Inflammatory macrophage (primary cell): ENCODE measurements around the gene KIF22.
A peak's percentile ranks its signal among the peaks of the same experiment; 100 is the strongest.
"Not testable (repeated sequence)": the region's sequence is repeated elsewhere in the genome, so short reads cannot be mapped to it uniquely, and the experiment has no call there.

ENCODE experiments used
- DNase-seq, 2 donors: peaks; one replicate each; pipeline ENCODE4 v3.0.0-alpha.2; 2020 to 2022

The KIF22 gene

DNA sequence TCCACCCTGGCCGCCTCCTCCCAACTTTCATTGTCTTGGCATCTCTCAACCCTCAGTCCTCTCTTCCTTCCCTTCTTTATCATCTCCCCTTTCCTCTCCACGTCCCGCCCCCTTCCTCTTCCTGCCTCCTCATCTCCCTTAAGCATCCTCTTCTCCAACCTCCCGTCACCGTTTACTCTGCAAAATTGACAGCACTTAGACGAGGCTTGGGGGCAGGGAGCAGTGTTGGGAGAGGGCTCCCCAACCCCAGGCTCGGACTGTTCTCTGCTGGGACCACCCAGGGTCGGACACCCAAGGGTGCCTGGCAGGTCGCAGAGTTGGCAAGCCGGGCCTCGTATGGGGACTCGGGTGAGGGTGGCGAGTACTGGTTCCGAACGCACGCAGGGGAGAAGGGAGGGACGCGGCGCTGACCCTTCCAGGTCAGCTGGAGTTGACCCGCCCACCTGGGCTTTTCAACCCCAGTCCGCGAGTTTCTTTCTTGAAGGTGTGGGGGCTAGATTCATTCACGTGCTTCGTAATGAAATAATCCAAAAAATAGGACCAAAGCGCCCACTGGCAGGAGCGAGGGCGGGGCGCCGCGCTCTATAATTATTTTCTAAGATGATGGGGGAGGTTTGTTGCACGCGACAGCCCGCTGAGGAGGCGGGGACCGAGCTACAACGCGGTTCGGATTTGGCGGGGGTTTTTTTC is 24.6 kb downstream of the KIF22 start:
- no peak for DNase-seq

DNA sequence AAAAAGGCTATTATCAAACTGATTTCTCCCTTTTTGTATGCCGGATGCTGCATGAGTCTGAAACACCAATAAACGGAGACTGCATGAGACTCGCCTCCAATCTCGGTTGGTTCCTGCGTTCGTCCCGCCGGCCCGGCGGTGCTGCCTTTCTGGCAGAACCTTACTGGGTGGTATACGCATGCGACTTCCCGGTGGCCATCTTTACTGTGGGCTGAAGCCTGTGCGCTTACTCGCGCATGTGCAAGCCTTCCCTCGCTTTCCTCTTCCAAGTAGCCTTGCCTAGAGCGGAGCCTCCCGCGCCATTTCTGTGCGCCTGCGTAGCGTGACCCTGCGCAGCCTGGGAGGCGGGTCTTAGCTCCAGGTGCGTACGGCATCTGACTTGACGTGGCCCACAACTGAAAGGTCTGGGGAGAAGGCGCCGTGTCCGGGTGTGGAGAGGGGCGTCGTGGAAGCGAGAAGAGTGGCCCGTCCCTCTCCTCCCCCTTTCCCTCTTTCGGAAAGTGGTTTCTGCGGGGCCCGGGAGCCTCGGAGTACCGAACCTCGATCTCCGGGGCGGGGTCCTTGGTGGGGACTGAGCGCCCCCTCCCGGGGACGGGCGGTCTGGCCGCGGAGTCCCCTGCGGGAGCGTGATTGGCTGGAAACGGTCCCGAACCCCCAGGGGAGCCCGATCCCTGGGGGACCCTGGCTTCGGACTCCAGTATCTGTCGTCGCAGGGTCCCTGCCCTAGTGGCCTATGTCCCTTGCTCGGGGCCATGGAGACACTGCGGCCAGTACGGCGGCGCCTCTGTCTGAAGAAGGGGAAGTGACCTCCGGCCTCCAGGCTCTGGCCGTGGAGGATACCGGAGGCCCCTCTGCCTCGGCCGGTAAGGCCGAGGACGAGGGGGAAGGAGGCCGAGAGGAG is 25.5 kb downstream of the KIF22 start, which contains the start of gene PAGR1:
TSS of gene PAGR1 (plus strand) at position 360 of the 901 bp plus-strand sequence. CDS start at position 734, 374 bp downstream.
- peak; percentile 100 for DNase-seq

DNA sequence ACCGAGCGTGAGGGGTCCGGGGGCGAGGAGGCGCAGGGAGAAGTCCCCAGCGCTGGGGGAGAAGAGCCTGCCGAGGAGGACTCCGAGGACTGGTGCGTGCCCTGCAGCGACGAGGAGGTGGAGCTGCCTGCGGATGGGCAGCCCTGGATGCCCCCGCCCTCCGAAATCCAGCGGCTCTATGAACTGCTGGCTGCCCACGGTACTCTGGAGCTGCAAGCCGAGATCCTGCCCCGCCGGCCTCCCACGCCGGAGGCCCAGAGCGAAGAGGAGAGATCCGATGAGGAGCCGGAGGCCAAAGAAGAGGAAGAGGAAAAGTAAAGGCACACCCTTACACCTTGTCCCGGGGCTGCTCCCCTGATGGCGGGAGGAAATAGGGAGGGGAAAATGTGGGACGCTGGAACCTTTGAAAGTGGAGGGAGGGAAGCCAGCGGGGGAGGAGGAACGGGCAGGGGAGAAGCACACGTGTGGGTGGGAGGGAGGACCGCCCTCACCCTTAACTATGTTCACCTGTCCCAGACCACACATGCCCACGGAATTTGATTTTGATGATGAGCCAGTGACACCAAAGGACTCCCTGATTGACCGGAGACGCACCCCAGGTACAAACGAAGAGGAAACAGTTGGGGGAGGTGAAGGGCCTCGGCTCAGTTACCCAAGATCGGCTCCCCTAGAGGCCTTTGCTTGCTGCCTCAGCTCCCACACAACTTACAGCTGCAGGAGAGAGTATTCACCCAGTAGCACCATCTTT is 26.3 kb downstream of the KIF22 start:
- DNase-seq = peak; percentile 80 to 92

DNA sequence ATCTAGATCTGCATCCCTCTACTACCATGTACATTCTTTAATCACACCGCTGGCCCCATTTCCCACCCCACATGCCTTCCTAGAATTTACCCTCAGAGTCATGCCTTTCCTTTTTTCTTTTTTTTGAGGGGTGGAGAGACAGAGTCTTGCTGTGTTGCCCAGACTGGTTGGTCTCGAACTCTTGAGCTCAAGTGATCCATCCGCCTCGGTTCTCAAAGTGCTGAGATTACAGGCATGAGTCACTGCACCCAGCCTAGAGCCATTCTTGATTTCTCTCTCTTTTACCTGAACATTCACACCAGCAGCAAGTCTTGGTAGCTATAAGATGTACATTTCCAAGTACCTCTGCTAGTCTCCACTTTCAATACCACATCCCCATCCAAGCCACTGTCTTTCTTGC is 27.5 kb downstream of the KIF22 start:
- no peak for DNase-seq

DNA sequence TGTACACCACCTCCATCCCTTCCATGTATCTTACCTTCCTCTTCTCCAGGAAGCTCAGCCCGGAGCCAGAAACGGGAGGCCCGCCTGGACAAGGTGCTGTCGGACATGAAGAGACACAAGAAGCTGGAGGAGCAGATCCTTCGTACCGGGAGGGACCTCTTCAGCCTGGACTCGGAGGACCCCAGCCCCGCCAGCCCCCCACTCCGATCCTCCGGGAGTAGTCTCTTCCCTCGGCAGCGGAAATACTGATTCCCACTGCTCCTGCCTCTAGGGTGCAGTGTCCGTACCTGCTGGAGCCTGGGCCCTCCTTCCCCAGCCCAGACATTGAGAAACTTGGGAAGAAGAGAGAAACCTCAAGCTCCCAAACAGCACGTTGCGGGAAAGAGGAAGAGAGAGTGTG is 29.0 kb downstream of the KIF22 start:
- DNase-seq = no peak

DNA sequence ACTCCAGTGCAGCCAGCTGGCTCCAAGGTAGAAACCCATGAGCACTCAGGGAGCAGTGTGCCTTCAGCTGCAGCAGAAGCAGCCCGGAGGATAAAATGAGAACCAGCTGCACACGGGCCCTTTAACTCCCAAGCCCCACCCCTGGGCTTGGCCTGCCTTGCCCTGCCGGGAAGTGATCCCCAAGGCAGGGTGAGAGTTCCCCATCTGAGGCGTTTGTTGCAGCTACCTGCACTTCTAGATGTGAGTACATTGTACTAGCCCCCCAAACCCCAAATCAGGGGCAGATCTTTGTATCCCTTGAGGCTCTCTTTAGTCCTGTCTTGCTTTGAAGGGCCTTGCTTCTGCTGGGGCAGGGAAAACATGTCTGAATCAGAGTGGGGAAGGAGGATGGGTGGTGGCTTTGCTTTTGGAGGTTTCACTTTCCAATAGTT is 29.7 kb downstream of the KIF22 start, which contains the start of gene MVP:
TSS of gene MVP (plus strand) at position 192 of the 431 bp plus-strand sequence. CDS start 10,088 bp downstream, outside the sequence.
- peak; percentile 66 to 81 for DNase-seq

DNA sequence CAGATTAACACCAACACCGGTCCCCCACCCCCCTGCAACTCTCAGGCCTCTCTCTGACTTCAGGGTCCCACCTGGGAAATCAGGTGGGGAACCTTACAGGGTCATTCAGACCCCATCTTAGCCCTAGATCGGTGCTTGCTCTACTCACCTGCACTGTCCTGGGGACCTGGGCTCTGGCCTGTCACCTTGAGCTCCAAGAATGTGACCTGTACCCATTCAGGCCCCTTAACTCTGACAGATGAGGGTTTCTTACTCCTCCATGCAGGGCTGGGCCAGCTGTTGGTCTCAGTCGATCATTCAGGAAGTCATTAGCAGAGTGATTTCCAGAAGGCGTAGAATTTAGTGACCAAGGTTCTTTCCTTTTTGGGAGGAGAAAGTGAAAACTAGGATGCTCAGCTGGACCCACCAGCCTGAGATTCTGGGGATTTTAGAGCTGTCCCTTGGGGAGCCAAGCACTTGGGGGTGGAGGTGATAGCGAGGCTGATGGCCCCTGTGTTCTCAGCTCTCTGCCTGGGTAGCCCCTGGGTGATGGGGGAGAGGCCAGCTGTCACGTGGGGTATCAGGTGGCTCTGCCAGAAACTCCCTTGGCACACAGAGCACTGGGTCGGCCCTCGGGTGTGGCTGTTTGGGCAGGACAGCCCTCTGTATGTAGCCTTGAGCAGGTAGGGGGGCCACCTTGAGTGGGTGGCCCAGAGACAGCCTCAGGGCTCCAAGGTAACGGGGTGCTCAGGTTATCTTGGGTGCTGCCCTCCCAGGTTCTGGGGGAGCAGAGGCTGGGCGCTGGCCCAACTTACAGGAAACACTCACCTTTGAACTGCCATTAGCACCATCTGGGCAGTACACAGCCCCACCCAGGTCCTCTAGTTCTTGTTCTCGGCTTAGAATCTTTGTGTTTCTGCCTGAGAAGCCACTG is 30.4 kb downstream of the KIF22 start:
- DNase-seq = peak in 1 of 2 donors; percentile 37

DNA sequence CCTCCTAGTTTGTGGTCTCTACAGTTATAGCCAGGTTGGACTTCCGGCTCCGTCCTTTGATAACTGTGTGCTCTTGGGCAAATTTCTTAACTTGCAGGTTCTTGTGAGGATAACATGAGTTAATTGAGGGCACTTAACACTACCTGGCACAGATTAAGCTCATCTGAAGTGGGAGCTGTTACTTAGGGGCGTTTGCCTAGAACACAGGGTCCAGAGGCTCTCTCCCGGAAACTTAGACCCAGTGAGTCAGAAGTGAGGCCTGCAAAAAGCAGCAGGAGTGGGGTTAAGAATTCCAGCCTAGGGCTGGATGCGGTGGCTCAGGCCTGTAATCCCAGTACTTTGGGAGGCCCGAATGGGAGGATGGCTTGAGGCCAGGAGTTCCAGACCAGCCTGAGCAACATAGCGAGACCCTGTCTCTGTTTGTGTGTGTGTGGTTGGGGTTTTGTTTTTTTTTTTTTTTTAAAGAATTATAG is 31.1 kb downstream of the KIF22 start:
- DNase-seq = no peak

DNA sequence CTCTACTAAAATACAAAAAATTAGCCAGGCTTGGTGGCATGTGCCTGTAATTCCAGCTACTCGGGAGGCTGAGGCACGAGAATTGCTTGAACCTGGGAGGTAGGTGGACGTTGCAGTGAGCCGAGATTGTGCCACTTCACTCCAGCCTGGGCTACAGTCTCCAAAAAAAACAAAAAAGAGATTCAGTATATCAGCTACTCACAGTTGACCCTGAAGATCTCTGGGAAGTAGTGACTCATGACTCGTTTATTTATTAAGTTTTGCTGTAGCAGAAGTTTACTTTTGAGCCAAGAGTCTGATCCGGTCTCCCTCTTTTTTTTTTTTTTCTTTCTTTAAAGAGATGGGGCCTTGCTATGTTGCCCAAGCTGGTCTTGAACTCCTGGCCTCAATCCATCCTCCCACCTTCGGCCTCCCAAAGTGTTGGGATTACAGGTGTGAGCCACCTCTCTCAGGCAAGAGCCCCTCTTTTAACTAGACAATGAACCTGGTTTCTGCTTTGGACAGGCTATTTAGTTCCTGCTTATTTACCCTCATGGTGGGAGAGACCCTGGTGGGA is 34.1 kb downstream of the KIF22 start:
- DNase-seq = no peak

DNA sequence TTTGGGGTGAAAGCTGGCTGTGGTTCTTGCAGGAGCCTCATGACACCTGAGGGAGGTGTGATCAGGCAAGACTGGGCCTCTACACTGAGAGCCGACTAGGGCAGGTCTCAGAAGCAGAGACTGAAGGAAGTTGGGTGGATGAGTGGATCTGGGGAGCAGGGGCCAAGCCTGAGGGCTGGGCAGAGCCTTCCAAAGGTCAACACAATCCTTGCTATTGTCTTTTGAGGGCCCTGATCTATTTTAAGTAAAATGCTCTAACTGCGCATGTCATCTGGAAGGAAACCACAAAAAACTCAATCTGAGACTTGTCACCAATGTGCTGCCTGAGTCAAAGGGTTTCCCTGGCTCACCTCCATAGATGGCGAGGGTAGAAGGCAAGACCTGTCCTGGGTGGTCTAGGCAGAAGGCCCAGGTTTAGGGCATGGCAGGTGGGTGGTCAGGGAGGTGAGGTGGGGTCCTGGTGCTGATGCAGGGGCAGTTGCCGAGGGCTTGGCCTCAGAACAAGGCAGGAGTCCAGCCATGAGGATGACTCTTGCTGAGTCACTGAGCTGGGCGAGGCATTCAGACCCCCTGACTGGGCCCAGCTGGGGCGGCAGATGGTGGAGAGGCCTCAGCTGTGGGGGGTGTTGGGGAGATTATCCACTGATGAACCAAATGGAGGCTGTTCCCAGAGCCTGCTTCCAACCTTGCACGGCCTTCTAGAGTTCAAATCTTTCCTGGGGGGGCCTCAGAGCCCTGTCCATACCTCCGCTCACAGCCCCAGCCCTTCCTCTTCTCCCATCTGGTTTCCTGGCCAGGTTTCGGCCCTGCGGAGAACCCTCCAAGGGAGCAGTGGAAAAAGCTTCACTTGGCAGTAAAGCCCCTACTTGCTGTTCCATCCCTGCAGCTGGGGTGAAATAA is 34.8 kb downstream of the KIF22 start:
- DNase-seq = no peak

DNA sequence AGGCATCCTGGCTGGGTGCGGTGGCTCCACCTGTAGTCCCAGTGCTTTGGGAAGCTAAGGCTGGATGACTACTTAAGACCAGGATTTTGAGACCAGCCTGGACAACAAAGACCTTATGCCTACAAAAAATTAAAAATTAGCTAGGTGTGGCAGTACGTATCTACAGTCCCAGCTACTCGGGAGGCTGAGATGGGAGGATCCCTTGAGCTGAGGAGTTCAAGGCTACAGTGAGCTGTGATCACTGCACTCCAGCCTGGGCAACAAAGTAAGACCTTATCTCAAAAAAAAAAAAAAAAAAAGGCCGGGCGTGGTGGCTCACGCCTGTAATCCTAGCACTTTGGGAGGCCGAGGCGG is 35.8 kb downstream of the KIF22 start:
- DNase-seq = no peak

DNA sequence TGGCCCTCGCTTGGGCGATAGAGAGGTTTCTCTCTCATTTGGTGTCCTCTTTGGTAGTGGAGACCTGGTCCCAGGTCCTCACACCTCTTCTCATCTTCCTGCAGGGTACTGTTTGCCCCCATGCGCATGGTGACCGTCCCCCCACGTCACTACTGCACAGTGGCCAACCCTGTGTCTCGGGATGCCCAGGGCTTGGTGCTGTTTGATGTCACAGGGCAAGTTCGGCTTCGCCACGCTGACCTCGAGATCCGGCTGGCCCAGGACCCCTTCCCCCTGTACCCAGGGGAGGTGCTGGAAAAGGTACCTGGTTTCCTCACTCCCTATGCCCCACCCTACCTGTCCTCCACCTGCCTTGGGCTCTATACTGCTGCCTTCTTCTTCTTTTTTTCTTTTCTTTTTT is 40.2 kb downstream of the KIF22 start:
- DNase-seq = no peak

DNA sequence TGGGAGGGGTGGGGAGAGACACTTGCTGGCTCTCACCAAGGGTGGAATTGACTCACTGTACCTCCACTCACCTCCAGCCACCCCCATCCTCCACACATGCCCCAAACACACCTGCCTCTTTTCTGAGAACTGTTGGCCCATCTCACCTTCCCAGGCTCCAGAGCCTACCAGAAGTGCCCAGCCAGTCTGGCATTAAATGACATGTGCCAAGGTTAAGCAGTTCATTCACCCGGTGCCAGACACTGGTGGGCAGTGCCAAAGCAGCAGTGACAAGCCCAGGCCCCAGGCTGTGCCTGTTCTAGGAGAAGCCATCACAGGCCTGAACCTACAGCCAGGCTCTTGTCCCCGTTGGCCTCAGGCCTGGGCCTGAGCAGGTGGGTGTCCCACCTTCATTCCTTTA is 40.9 kb downstream of the KIF22 start:
- DNase-seq = no peak

DNA sequence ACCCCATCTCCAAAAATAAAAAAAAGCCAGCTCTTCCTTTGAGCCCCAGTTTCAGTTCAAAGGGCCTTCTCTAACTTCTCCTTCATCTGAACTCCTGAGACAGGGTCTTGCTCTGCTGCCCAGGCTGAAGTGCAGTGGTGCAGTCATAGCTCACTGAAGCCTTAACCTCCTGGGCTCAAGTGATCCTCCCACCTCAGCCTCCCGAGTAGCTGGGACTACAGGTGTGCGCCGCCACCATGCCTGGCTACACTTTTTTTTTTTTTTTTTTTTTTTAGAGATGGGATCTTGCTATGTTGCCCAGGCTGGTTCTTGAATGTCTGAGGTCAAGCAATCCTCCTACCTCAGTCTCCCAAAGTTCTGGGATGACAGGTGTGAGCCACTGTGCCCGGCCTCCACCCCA is 42.7 kb downstream of the KIF22 start:
- not testable (repeated sequence) for DNase-seq

DNA sequence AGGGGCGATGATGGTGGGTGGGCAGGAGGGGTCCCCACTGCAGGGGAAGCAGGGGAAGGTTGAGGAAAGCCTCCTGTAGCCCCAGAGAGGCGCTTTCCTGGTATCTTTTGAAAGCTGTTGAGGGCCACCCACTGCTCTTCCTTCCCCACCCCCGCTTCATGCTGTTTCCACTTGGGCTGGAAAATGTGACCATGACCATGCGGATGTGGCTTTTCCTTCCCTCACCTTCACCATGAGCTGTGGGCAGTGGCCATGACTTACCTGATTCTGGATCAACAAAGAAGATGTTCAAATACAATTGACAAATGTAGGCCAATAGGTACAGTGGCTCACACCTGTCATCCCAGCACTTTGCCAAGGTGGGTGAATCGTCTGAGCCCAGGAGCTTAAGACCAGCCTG is 43.5 kb downstream of the KIF22 start:
- DNase-seq = no peak

DNA sequence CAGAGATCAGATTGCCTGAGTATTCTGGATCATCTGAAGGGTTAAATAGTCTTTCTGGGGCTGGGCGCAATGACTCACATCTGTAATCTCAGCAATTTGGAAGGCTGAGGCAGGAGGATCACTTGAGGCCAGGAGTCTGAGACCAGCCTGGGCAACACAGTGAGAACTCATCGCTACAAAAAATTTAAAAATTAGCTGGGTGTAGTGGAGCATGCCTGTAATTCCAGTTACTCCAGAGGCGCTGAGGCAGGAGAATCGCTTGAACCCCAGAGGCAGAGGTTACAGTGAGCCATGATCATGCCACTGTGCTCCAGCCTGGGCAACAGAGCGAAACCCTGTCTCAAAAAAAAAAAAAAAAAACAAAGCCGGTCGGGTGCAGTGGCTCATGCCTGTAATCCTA is 45.4 kb downstream of the KIF22 start:
- no peak for DNase-seq

DNA sequence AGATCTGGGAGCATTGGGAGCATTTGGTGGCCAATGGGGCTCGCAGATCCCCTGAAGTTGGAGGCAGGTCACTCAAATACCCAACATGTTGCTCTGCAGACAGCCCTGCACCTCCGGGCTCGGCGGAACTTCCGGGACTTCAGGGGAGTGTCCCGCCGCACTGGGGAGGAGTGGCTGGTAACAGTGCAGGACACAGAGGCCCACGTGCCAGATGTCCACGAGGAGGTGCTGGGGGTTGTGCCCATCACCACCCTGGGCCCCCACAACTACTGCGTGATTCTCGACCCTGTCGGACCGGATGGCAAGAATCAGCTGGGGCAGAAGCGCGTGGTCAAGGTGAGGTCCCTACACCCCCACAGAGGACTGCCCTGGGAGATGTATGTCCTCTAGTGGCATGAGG is 46.1 kb downstream of the KIF22 start:
- DNase-seq = no peak

DNA sequence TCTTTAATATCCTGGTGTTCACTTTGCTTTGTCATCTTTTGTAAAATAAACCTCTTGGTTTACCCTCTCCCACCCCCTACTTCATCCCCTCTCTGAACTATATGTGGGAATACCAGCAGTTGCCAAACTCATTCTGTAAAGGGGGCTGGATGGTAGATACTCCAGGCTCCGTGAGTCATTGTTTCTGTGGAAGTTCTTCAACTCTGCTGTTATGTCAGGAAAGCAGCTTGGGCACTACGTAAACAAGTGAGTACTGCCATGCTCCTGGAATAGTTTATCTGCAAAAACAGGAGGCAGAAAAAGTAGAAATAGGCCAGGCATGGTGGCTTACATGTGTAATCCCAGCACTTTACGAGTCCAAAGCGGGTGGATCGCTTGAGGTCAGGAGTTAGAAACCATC is 47.3 kb downstream of the KIF22 start:
- DNase-seq = no peak

DNA sequence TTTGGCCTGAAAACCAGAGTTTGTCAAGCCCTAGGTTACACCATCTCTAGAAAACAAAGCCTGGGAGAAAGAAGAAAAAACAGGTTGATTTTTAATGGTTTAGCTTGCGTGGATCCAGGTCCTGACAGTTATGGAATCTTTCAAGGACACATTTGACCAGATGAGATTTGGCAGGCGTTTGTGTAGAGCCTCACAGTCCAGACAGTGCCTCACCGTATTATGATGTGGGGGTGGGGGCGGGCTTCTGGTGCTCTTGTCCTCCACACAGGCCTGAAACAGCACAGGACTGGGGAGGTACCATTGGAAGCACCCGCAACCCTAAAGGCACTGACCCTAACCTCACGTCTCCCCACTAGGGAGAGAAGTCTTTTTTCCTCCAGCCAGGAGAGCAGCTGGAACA is 49.3 kb downstream of the KIF22 start:
- no peak for DNase-seq

DNA sequence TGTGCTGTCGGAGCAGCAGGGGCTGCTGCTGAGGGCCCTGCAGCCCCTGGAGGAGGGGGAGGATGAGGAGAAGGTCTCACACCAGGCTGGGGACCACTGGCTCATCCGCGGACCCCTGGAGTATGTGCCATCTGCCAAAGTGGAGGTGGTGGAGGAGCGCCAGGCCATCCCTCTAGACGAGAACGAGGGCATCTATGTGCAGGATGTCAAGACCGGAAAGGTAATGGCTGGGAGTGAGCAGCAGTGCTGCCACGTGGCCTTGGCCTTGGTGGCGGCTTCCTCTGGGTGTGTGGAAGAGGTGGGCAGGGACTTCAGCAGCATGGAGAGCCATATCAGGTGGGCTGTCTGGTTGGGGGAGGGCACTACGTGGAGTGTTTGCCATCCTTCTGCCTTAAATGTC is 49.7 kb downstream of the KIF22 start:
- no peak for DNase-seq
